ENCODE measurements around the gene RREB1.

- TF ChIP-seq POLR2AphosphoS5 (IDR thresholded peaks at IDR 0.05; ENCODE audit: low read depth), result no peak
- no peak for TF ChIP-seq CREB1 (CRISPR knock-in tag; IDR thresholded peaks at IDR 0.05; ENCODE audit: low read depth)
- TF ChIP-seq EZH2 (IDR thresholded peaks at IDR 0.05; ENCODE audit: low read depth, unreplicated experiment), result no peak
- TF ChIP-seq CTCF (conservative IDR thresholded peaks at IDR 0.05; ENCODE audit: low read depth in 2 of 2), result no peak
- no peak for TF ChIP-seq EZH2phosphoT487 (IDR thresholded peaks at IDR 0.05; ENCODE audit: unreplicated experiment)
- TF ChIP-seq STAT1 (IDR thresholded peaks at IDR 0.05; ENCODE audit: unreplicated experiment), result no peak
- TF ChIP-seq, protein P1, sequence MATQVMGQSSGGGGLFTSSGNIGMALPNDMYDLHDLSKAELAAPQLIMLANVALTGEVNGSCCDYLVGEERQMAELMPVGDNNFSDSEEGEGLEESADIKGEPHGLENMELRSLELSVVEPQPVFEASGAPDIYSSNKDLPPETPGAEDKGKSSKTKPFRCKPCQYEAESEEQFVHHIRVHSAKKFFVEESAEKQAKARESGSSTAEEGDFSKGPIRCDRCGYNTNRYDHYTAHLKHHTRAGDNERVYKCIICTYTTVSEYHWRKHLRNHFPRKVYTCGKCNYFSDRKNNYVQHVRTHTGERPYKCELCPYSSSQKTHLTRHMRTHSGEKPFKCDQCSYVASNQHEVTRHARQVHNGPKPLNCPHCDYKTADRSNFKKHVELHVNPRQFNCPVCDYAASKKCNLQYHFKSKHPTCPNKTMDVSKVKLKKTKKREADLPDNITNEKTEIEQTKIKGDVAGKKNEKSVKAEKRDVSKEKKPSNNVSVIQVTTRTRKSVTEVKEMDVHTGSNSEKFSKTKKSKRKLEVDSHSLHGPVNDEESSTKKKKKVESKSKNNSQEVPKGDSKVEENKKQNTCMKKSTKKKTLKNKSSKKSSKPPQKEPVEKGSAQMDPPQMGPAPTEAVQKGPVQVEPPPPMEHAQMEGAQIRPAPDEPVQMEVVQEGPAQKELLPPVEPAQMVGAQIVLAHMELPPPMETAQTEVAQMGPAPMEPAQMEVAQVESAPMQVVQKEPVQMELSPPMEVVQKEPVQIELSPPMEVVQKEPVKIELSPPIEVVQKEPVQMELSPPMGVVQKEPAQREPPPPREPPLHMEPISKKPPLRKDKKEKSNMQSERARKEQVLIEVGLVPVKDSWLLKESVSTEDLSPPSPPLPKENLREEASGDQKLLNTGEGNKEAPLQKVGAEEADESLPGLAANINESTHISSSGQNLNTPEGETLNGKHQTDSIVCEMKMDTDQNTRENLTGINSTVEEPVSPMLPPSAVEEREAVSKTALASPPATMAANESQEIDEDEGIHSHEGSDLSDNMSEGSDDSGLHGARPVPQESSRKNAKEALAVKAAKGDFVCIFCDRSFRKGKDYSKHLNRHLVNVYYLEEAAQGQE (IDR thresholded peaks at IDR 0.05; ENCODE audit: unreplicated experiment), result no peak
- no peak for TF ChIP-seq JUNB (IDR thresholded peaks at IDR 0.05; ENCODE audit: unreplicated experiment)
- no peak for TF ChIP-seq NANOG (IDR thresholded peaks at IDR 0.05; ENCODE audit: borderline replicate concordance)
- TF ChIP-seq ZNF331 (CRISPR knock-in tag; IDR thresholded peaks at IDR 0.05; ENCODE audit: low read depth), result no peak
- TF ChIP-seq, protein P2, sequence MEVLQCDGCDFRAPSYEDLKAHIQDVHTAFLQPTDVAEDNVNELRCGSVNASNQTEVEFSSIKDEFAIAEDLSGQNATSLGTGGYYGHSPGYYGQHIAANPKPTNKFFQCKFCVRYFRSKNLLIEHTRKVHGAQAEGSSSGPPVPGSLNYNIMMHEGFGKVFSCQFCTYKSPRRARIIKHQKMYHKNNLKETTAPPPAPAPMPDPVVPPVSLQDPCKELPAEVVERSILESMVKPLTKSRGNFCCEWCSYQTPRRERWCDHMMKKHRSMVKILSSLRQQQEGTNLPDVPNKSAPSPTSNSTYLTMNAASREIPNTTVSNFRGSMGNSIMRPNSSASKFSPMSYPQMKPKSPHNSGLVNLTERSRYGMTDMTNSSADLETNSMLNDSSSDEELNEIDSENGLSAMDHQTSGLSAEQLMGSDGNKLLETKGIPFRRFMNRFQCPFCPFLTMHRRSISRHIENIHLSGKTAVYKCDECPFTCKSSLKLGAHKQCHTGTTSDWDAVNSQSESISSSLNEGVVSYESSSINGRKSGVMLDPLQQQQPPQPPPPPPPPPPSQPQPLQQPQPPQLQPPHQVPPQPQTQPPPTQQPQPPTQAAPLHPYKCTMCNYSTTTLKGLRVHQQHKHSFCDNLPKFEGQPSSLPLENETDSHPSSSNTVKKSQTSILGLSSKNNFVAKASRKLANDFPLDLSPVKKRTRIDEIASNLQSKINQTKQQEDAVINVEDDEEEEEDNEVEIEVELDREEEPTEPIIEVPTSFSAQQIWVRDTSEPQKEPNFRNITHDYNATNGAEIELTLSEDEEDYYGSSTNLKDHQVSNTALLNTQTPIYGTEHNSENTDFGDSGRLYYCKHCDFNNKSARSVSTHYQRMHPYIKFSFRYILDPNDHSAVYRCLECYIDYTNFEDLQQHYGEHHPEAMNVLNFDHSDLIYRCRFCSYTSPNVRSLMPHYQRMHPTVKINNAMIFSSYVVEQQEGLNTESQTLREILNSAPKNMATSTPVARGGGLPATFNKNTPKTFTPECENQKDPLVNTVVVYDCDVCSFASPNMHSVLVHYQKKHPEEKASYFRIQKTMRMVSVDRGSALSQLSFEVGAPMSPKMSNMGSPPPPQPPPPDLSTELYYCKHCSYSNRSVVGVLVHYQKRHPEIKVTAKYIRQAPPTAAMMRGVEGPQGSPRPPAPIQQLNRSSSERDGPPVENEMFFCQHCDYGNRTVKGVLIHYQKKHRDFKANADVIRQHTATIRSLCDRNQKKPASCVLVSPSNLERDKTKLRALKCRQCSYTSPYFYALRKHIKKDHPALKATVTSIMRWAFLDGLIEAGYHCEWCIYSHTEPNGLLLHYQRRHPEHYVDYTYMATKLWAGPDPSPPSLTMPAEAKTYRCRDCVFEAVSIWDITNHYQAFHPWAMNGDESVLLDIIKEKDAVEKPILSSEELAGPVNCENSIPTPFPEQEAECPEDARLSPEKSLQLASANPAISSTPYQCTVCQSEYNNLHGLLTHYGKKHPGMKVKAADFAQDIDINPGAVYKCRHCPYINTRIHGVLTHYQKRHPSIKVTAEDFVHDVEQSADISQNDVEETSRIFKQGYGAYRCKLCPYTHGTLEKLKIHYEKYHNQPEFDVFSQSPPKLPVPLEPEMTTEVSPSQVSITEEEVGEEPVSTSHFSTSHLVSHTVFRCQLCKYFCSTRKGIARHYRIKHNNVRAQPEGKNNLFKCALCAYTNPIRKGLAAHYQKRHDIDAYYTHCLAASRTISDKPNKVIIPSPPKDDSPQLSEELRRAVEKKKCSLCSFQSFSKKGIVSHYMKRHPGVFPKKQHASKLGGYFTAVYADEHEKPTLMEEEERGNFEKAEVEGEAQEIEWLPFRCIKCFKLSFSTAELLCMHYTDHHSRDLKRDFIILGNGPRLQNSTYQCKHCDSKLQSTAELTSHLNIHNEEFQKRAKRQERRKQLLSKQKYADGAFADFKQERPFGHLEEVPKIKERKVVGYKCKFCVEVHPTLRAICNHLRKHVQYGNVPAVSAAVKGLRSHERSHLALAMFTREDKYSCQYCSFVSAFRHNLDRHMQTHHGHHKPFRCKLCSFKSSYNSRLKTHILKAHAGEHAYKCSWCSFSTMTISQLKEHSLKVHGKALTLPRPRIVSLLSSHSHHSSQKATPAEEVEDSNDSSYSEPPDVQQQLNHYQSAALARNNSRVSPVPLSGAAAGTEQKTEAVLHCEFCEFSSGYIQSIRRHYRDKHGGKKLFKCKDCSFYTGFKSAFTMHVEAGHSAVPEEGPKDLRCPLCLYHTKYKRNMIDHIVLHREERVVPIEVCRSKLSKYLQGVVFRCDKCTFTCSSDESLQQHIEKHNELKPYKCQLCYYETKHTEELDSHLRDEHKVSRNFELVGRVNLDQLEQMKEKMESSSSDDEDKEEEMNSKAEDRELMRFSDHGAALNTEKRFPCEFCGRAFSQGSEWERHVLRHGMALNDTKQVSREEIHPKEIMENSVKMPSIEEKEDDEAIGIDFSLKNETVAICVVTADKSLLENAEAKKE (CRISPR knock-in tag; IDR thresholded peaks at IDR 0.05), result no peak
- no peak for TF ChIP-seq ETS1 (IDR thresholded peaks at IDR 0.05)
Observed at GRCh38 chr6:7228662-7229375, 121.1 kb downstream of the RREB1 start.

Measured in GM23338 (cell line).